Measurements from ENCODE around the gene IFT74.

Gene IFT74

DNA sequence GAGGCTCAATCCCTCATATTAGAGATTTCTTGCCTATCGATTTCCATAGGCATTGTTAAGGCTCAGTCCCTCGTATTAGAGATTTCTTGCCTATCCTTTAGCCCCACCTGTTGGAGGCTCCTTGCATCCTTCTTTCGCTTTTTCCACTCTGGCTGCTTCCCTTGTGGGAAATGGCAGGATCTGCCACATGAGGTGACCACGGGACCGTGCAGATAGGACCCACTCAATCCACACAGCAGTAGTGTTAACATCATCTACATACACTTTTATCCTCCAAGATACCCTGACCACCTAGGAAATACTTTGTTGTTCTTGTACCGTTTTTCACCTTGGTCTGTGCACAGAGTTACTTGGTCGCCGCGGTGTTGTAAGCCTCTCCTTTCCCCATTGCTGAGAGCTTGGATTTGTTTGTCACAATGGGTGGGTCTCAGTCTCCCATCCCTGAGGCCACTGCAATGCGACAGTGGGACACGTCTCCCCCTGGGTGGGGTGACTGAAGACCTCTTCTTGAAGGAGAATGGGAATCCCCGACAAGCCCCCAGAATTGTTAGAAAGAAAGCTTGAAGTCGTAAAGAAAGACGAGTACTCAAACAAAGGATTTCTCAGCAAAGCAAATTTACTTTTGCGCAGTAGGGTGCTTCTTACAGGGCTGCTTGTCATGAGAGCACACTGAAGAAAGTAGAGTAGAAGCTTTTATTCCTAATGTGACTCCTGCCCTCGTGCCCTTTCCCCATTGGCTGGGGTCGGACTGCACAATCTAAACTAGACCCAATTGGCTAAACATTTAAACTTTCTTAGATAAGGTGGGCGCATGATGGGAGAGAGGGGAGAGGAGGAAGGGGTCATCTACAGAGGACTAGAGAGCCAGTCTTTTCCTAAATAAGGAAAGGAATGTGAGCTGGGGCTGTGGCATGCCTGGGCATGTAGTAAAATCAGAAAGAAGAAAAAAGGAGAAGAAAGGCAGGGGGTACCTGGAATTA lies 19.8 kb downstream of the IFT74 start:
- peak overlapping the region; percentile 79 for H3K27ac ChIP-seq (ENCODE audit: low read length)
- no peaks in the 10 kb centered on the region for H3K9me3 ChIP-seq (ENCODE audit: control insufficient read depth, low read depth, low read length)
- H3K9ac ChIP-seq (ENCODE audit: low read length): peak overlapping the region; percentile 57
- peaks cover 26% of the 10 kb centered on the region for H3K4me1 ChIP-seq (ENCODE audit: control insufficient read depth, low read depth, low read length)
- H3K27me3 ChIP-seq (ENCODE audit: control insufficient read depth, insufficient read depth, low read length): no peaks in the 10 kb centered on the region
- H3K36me3 ChIP-seq (ENCODE audit: control insufficient read depth, low read depth, low read length): no peaks in the 10 kb centered on the region
- peak overlapping the region; percentile 12 for H3K4me3 ChIP-seq (ENCODE audit: low read length)

- Histone ChIP-seq H3K27me3 (ENCODE audit: control insufficient read depth, insufficient read depth, low read length) (no peaks in the 10 kb centered on the region), H3K27ac (ENCODE audit: low read length) (no peak overlapping the region), H3K36me3 (ENCODE audit: control insufficient read depth, low read depth, low read length) (peaks cover 8% of the 10 kb centered on the region), H3K4me1 (ENCODE audit: control insufficient read depth, low read depth, low read length) (no peaks in the 10 kb centered on the region), H3K4me3 (ENCODE audit: low read length) (no peak overlapping the region), H3K9me3 (ENCODE audit: control insufficient read depth, low read depth, low read length) (no peaks in the 10 kb centered on the region), H3K9ac (ENCODE audit: low read length) (no peak overlapping the region)
Measured at GRCh38 chr9:26983340-26983739, 27.1 kb downstream of the IFT74 start.

- Histone ChIP-seq H3K27me3 (ENCODE audit: control insufficient read depth, insufficient read depth, low read length) (no peaks in the 10 kb centered on the region), H3K9me3 (ENCODE audit: control insufficient read depth, low read depth, low read length) (no peaks in the 10 kb centered on the region), H3K27ac (ENCODE audit: low read length) (no peak overlapping the region), H3K4me3 (ENCODE audit: low read length) (no peak overlapping the region), H3K9ac (ENCODE audit: low read length) (no peak overlapping the region), H3K36me3 (ENCODE audit: control insufficient read depth, low read depth, low read length) (peaks cover 2% of the 10 kb centered on the region), H3K4me1 (ENCODE audit: control insufficient read depth, low read depth, low read length) (no peaks in the 10 kb centered on the region)
Measured at GRCh38 chr9:26995810-26996209, 39.6 kb downstream of the IFT74 start.

DNA sequence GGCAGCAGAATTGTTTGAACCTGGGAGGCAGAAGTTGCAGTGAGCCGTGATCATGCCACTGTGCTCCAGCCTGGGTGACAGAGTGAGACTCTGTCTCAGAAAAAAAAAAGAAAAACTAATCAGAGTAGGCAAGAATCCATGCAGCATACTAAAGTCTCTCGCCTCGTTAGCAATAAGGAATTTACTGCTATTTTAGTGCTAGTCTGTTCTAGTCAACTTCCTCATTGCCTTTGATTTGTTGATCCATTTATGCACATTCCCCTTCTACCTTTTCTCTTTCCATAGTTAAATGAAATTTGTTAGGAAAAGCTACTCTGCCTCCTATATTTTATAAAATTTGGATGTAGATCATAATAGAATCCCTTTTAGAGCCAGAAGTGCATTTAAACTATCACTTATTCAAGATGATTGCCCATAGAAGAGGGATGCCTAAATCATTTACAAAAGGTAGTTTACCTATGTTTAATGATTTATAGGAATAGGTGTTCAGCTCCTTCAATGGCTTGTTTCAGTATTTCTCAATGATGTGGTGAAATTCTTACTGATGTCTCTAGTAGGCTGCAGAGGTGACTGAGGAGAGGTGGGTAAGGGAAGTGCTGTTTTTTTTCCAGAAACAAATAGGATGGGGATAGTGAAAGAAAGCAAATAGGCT lies 47.3 kb downstream of the IFT74 start:
- Histone ChIP-seq H3K4me3 (ENCODE audit: low read length) (no peak overlapping the region), H3K36me3 (ENCODE audit: control insufficient read depth, low read depth, low read length) (no peaks in the 10 kb centered on the region), H3K4me1 (ENCODE audit: control insufficient read depth, low read depth, low read length) (no peaks in the 10 kb centered on the region)

DNA sequence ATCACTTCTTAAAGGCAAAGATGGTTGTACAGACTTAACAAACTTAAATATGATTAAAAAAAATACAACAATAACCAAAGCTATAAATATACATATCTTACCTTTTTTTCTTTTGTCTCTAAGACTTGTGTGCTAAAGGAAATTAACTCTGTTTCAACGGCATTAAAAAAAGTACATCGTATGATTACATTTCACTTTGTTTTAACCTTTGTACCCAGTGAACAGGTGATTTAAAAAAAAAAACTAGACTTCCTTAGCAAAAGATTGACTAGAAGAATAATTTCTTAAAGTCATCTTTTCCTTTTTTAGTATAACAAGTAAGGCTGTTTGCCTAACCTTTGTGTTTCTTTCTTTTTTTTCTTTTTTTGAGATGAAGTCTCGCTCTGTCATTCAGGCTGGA lies 49.3 kb downstream of the IFT74 start, which contains the start of gene LRRC19:
TSS of gene LRRC19 (minus strand) at position 182 of the 400 bp plus-strand sequence. CDS start 5,978 bp downstream, outside the sequence.
- Histone ChIP-seq H3K9ac (ENCODE audit: low read length) (no peak within 1 kb of the TSS), H3K36me3 (ENCODE audit: control insufficient read depth, low read depth, low read length) (no peaks in the 10 kb centered on the region), H3K27me3 (ENCODE audit: control insufficient read depth, insufficient read depth, low read length) (no peaks in the 10 kb centered on the region), H3K4me3 (ENCODE audit: low read length) (no peak within 1 kb of the TSS), H3K4me1 (ENCODE audit: control insufficient read depth, low read depth, low read length) (no peaks in the 10 kb centered on the region), H3K9me3 (ENCODE audit: control insufficient read depth, low read depth, low read length) (no peaks in the 10 kb centered on the region), H3K27ac (ENCODE audit: low read length) (no peak within 1 kb of the TSS)

More for the DNA sequence above, 47.3 kb downstream of the IFT74 start:
- no peak overlapping the region for H3K27ac ChIP-seq (ENCODE audit: low read length)
- H3K9me3 ChIP-seq (ENCODE audit: control insufficient read depth, low read depth, low read length): no peaks in the 10 kb centered on the region
- H3K27me3 ChIP-seq (ENCODE audit: control insufficient read depth, insufficient read depth, low read length): no peaks in the 10 kb centered on the region
- H3K9ac ChIP-seq (ENCODE audit: low read length): no peak overlapping the region

GRCh38 chr9:27019589-27019988 lies 63.4 kb downstream of the IFT74 start:
- Histone ChIP-seq H3K4me1 (ENCODE audit: control insufficient read depth, low read depth, low read length) (no peaks in the 10 kb centered on the region), H3K27me3 (ENCODE audit: control insufficient read depth, insufficient read depth, low read length) (no peaks in the 10 kb centered on the region), H3K36me3 (ENCODE audit: control insufficient read depth, low read depth, low read length) (peaks cover 7% of the 10 kb centered on the region)

DNA sequence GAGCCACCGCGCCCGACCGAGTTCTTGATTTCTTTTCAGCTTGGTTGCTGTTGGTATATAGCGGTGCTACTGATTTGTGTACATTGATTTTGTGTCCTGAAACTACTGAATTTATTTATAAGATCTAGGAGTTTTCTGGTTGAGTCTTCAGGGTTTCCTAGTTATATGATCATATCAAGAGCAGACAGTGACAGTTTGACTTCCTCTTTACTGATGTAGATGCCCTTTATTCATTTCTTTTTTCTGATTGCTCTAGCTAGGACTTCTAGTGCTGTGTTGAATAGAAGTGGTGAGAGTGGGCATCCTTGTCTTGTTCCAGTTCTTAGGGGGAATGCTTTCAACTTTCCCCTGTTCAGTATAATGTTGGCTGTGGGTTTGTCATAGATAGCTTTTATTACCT lies 66.7 kb downstream of the IFT74 start:
- H3K27ac ChIP-seq (ENCODE audit: low read length): no peak overlapping the region
- no peak overlapping the region for H3K4me3 ChIP-seq (ENCODE audit: low read length)

More at GRCh38 chr9:27019589-27019988, 63.4 kb downstream of the IFT74 start:
- no peaks in the 10 kb centered on the region for H3K9me3 ChIP-seq (ENCODE audit: control insufficient read depth, low read depth, low read length)
- H3K27ac ChIP-seq (ENCODE audit: low read length): no peak overlapping the region
- H3K9ac ChIP-seq (ENCODE audit: low read length): no peak overlapping the region
- no peak overlapping the region for H3K4me3 ChIP-seq (ENCODE audit: low read length)

GRCh38 chr9:27029186-27029585 lies 73.0 kb downstream of the IFT74 start:
- H3K27me3 ChIP-seq (ENCODE audit: control insufficient read depth, insufficient read depth, low read length): no peaks in the 10 kb centered on the region
- no peaks in the 10 kb centered on the region for H3K9me3 ChIP-seq (ENCODE audit: control insufficient read depth, low read depth, low read length)
- H3K27ac ChIP-seq (ENCODE audit: low read length): no peak overlapping the region
- peaks cover 7% of the 10 kb centered on the region for H3K36me3 ChIP-seq (ENCODE audit: control insufficient read depth, low read depth, low read length)
- no peak overlapping the region for H3K4me3 ChIP-seq (ENCODE audit: low read length)
- no peaks in the 10 kb centered on the region for H3K4me1 ChIP-seq (ENCODE audit: control insufficient read depth, low read depth, low read length)
- H3K9ac ChIP-seq (ENCODE audit: low read length): no peak overlapping the region

More for the DNA sequence above, 66.7 kb downstream of the IFT74 start:
- Histone ChIP-seq H3K36me3 (ENCODE audit: control insufficient read depth, low read depth, low read length) (peaks cover 9% of the 10 kb centered on the region), H3K4me1 (ENCODE audit: control insufficient read depth, low read depth, low read length) (no peaks in the 10 kb centered on the region), H3K9me3 (ENCODE audit: control insufficient read depth, low read depth, low read length) (no peaks in the 10 kb centered on the region), H3K27me3 (ENCODE audit: control insufficient read depth, insufficient read depth, low read length) (no peaks in the 10 kb centered on the region), H3K9ac (ENCODE audit: low read length) (no peak overlapping the region)

GRCh38 chr9:27033815-27034403 lies 77.7 kb downstream of the IFT74 start:
- Histone ChIP-seq H3K9ac (ENCODE audit: low read length) (no peak overlapping the region), H3K4me1 (ENCODE audit: control insufficient read depth, low read depth, low read length) (no peaks in the 10 kb centered on the region), H3K27me3 (ENCODE audit: control insufficient read depth, insufficient read depth, low read length) (no peaks in the 10 kb centered on the region), H3K36me3 (ENCODE audit: control insufficient read depth, low read depth, low read length) (no peaks in the 10 kb centered on the region), H3K9me3 (ENCODE audit: control insufficient read depth, low read depth, low read length) (no peaks in the 10 kb centered on the region), H3K4me3 (ENCODE audit: low read length) (no peak overlapping the region), H3K27ac (ENCODE audit: low read length) (no peak overlapping the region)

DNA sequence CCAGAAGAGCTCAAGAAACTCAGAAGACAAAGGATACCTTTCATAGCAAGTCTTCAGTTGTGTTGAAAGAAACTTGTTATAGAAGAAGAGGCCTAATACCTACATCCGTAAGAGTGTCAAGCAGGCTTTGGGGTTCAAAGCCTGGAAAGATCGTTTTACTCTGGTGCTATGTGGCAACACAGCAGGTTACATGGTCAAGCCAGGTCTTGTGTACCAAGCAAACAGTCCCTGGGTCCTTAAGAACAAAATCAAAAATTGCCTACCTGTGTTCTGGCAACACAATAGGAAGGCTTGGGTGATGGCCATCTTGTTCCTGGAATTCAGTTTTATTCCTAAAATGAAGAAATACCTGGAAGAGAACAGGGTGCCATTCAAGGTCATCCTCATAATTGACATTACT lies 81.3 kb downstream of the IFT74 start:
- no peak overlapping the region for H3K9ac ChIP-seq (ENCODE audit: low read length)
- no peaks in the 10 kb centered on the region for H3K27me3 ChIP-seq (ENCODE audit: control insufficient read depth, insufficient read depth, low read length)
- no peak overlapping the region for H3K27ac ChIP-seq (ENCODE audit: low read length)

DNA sequence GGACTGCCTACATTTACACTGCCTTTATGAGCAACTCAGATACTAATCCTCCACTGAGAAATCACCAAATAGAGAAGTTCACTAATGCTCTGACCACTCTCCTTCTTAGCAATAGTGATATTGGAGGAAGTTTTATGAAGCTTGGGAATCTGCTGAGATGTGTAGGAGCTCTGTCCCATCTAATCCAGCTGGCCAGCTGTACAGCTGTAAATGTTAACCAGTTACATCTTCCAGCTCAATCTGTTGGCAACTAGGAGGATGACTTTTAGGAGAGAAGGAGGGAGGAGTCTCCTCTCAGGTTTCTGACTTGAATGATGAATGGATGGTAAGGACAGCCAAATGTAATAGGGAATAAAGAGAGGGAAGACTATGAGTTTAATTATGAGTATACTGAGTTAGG lies 85.5 kb downstream of the IFT74 start:
- H3K4me1 ChIP-seq (ENCODE audit: control insufficient read depth, low read depth, low read length): no peaks in the 10 kb centered on the region
- no peaks in the 10 kb centered on the region for H3K27me3 ChIP-seq (ENCODE audit: control insufficient read depth, insufficient read depth, low read length)
- H3K9me3 ChIP-seq (ENCODE audit: control insufficient read depth, low read depth, low read length): no peaks in the 10 kb centered on the region
- H3K27ac ChIP-seq (ENCODE audit: low read length): no peak overlapping the region
- no peak overlapping the region for H3K4me3 ChIP-seq (ENCODE audit: low read length)
- no peaks in the 10 kb centered on the region for H3K36me3 ChIP-seq (ENCODE audit: control insufficient read depth, low read depth, low read length)
- no peak overlapping the region for H3K9ac ChIP-seq (ENCODE audit: low read length)

More for the DNA sequence above, 81.3 kb downstream of the IFT74 start:
- no peak overlapping the region for H3K4me3 ChIP-seq (ENCODE audit: low read length)
- H3K9me3 ChIP-seq (ENCODE audit: control insufficient read depth, low read depth, low read length): no peaks in the 10 kb centered on the region
- H3K36me3 ChIP-seq (ENCODE audit: control insufficient read depth, low read depth, low read length): no peaks in the 10 kb centered on the region
- no peaks in the 10 kb centered on the region for H3K4me1 ChIP-seq (ENCODE audit: control insufficient read depth, low read depth, low read length)
